A549 (cell line): ENCODE measurements around the gene ROBO1. TPM values are rescaled to one million over a fixed set of nuclear protein-coding genes. Genes with fewer than 3 reads are reported as not detected.

Experiments
- ATAC-seq, 2 experiments: fragments of 200-7000 bp in 1 of 2; fragments of >200 bp in 1 of 2; cut with Nextera tagmentation in 1 of 2; cut with Tn5 transposase in 1 of 2; 3 replicates each; pipeline versions ENCODE4 v1.8.0 to v1.9.1; 2018 to 2020; ENCODE audit warnings: mild to moderate bottlenecking in 1 of 2, moderate library complexity in 1 of 2
- CTCF ChIA-PET: fragments of 300-600 bp; sonication (Branson Sonifier 250); formaldehyde crosslinking; extraction: SDS; loops from one replicate; lab custom pipeline; 2021; ENCODE audit warnings: antibody characterized with exemption, inconsistent platforms; lab: Yijun Ruan, JAX
- POLR2A ChIA-PET: fragments of 350-600 bp; formaldehyde crosslinking; extraction: SDS; loops from one replicate; lab custom pipeline; 2021; ENCODE audit warnings: antibody characterized with exemption, inconsistent platforms; lab: Yijun Ruan, JAX
- DNase-seq, 2 experiments: peaks; one replicate each; pipeline versions ENCODE4 v3.0.0 to v3.0.0-alpha.2; 2011 to 2016; ENCODE audit warnings: low read depth in 1 of 2, low spot score in 1 of 2
- FAIRE-seq: peaks from 2 replicates; lab custom pipeline; 2011; peaks lifted over from hg19 to GRCh38; lab: Jason Lieb, UNC
- H3K27ac ChIP-seq, 2 experiments: fragments of >200 bp; sonication (Bioruptor Twin); formaldehyde crosslinking; 3 replicates each; pipeline ENCODE4 v1.5.1; 2016 to 2017
- H3K4me1 ChIP-seq: fragments of >200 bp; sonication (Bioruptor Twin); formaldehyde crosslinking; 3 replicates; pipeline ENCODE4 v1.6.1; 2016
- H3K4me2 ChIP-seq: fragments of >200 bp; sonication (Bioruptor Twin); formaldehyde crosslinking; 3 replicates; pipeline ENCODE4 v1.6.1; 2016
- H3K4me3 ChIP-seq: fragments of >200 bp; sonication (Bioruptor Twin); formaldehyde crosslinking; 3 replicates; pipeline ENCODE4 v1.5.1; 2016
- H3K9me3 ChIP-seq: fragments of >200 bp; sonication (Bioruptor Twin); formaldehyde crosslinking; 3 replicates; pipeline ENCODE4 v1.6.1; 2016
- CBX8 ChIP-seq: fragments of 200-600 bp; sonication (generic); IDR thresholded peaks from 2 replicates; pipeline ENCODE4 v1.6.1; 2016
- CHD2 ChIP-seq: fragments of 150-350 bp; IDR thresholded peaks from 2 replicates; pipeline ENCODE4 v1.6.1; 2014; ENCODE audit warnings: low read length; ENCODE audit not compliant: partially characterized antibody
- EHMT2 ChIP-seq: fragments of 200-600 bp; sonication (generic); IDR thresholded peaks from 2 replicates; pipeline ENCODE4 v1.6.1; 2016; ENCODE audit warnings: antibody characterized with exemption, low read depth, mild to moderate bottlenecking, moderate library complexity
- EP300 ChIP-seq, 2 experiments: fragments of >200 bp; sonication (Bioruptor Twin); formaldehyde crosslinking; IDR thresholded peaks; 2 replicates in 1 of 2; 3 replicates in 1 of 2; pipeline ENCODE4 v1.6.1; 2016 to 2017
- FOSL2 ChIP-seq, 2 experiments: fragments of 450-650 bp in 1 of 2; fragments of >200 bp in 1 of 2; sonication (Bioruptor Twin) in 1 of 2; formaldehyde crosslinking; IDR thresholded peaks; 2 replicates each; pipeline versions ENCODE4 v1.5.0 to v1.6.1; 2016 to 2020; ENCODE audit warnings: mild to moderate bottlenecking in 1 of 2, moderate library complexity in 1 of 2
- FOXS1 ChIP-seq: fragments of 250-450 bp; sonication (Bioruptor Pico); IDR thresholded peaks from 2 replicates; pipeline ENCODE4 v1.5.0; 2020; ENCODE audit warnings: mild to moderate bottlenecking, moderate library complexity
- HEYL ChIP-seq: fragments of 250-450 bp; sonication (Bioruptor Pico); IDR thresholded peaks from 2 replicates; pipeline ENCODE4 v1.8.0; 2021; ENCODE audit warnings: mild to moderate bottlenecking, moderate library complexity
- HOXB13 ChIP-seq: fragments of 250-450 bp; sonication (Bioruptor Pico); IDR thresholded peaks from 2 replicates; pipeline ENCODE4 v1.5.0; 2020; ENCODE audit warnings: low read depth, mild to moderate bottlenecking, moderate library complexity
- JUN ChIP-seq, 2 experiments: fragments of >200 bp; sonication (Bioruptor Twin); formaldehyde crosslinking; IDR thresholded peaks; 2 replicates in 1 of 2; 3 replicates in 1 of 2; pipeline ENCODE4 v1.6.1; 2016 to 2017
- KDM5A ChIP-seq: fragments of 200-600 bp; sonication (generic); IDR thresholded peaks from 2 replicates; pipeline ENCODE4 v1.6.1; 2016; ENCODE audit warnings: antibody characterized with exemption, mild to moderate bottlenecking
- MAFK ChIP-seq: fragments of 450-650 bp; IDR thresholded peaks from 2 replicates; pipeline ENCODE4 v1.6.1; 2014; ENCODE audit not compliant: partially characterized antibody
- MYC ChIP-seq: IDR thresholded peaks from 2 replicates; pipeline ENCODE4 v1.6.1; 2012; ENCODE audit warnings: mild to moderate bottlenecking, inconsistent platforms, low read length, improper control_type of control experiment, borderline replicate concordance
- NR3C1 ChIP-seq: fragments of >200 bp; sonication (Bioruptor Twin); formaldehyde crosslinking; IDR thresholded peaks from 3 replicates; pipeline ENCODE4 v1.6.1; 2017
- PHF8 ChIP-seq: fragments of 200-600 bp; sonication (generic); IDR thresholded peaks from 2 replicates; pipeline ENCODE4 v1.6.1; 2016; ENCODE audit warnings: low read depth, mild to moderate bottlenecking, antibody characterized with exemption, moderate library complexity, borderline replicate concordance
- RAD21 ChIP-seq, 2 experiments: fragments of >200 bp in 1 of 2; sonication (Bioruptor Twin) in 1 of 2; formaldehyde crosslinking in 1 of 2; IDR thresholded peaks in 1 of 2; conservative IDR thresholded peaks in 1 of 2; 2 replicates in 1 of 2; 3 replicates in 1 of 2; pipeline ENCODE4 v1.6.1; 2012 to 2018; ENCODE audit warnings: inconsistent platforms in 1 of 2
- SMC3 ChIP-seq: fragments of >200 bp; sonication (Bioruptor Twin); formaldehyde crosslinking; IDR thresholded peaks from 3 replicates; pipeline ENCODE4 v1.6.1; 2018; ENCODE audit warnings: inconsistent platforms
- SREBF2 ChIP-seq: fragments of 450-650 bp; IDR thresholded peaks from 2 replicates; pipeline ENCODE4 v1.6.1; 2014; ENCODE audit warnings: mild to moderate bottlenecking, moderate library complexity
- TFCP2L1 ChIP-seq: fragments of 250-450 bp; sonication (Bioruptor Pico); IDR thresholded peaks from 2 replicates; pipeline ENCODE4 v1.5.0; 2021; ENCODE audit warnings: mild to moderate bottlenecking
- TP53 ChIP-seq: fragments of 250-450 bp; sonication (Bioruptor Pico); IDR thresholded peaks from 2 replicates; pipeline ENCODE4 v1.5.0; 2021; ENCODE audit warnings: mild to moderate bottlenecking, moderate library complexity
- ZC3H11A ChIP-seq: fragments of 450-650 bp; IDR thresholded peaks from 2 replicates; pipeline ENCODE4 v1.6.1; 2014; ENCODE audit warnings: antibody characterized with exemption, mild to moderate bottlenecking
- WGBS: methylation state at CpG from one replicate; pipeline ENCODE4 v1.1.6; 2017; ENCODE audit errors: missing lambda C conversion rate; 5-methylcytosine and 5-hydroxymethylcytosine counted together
- polyA plus RNA-seq, 4 experiments: library from polyadenylated mRNA; depleted of rRNA in 3 of 4; stranded (reverse); fragments of >200 nt; fragmentation: RNase III in 1 of 4; extraction: RNeasy Plus Mini Kit Qiagen cat#74134 plus additional on column Dnase treatment in 1 of 4; gene quantifications; 2 replicates in 3 of 4; 3 replicates in 1 of 4; pipeline ENCODE4 v1.2.3, GENCODE V29; 2011 to 2017
- TF ChIP-seq, protein P1 (sequence below): fragments of >200 bp; sonication (Bioruptor Twin); formaldehyde crosslinking; IDR thresholded peaks from 3 replicates; pipeline ENCODE4 v1.5.1; 2016
- TF ChIP-seq, protein P2 (sequence below): fragments of 250-450 bp; sonication (Bioruptor Pico); IDR thresholded peaks from 2 replicates; pipeline ENCODE4 v1.5.0; 2020; ENCODE audit warnings: low read depth, mild to moderate bottlenecking, moderate library complexity
- TF ChIP-seq, protein P3 (sequence below): fragments of >200 bp; sonication (Bioruptor Twin); formaldehyde crosslinking; IDR thresholded peaks from 2 replicates; pipeline ENCODE4 v1.6.1; 2016
- TF ChIP-seq, protein P4 (sequence below): fragments of 150-350 bp; IDR thresholded peaks from 2 replicates; pipeline ENCODE4 v1.6.1; 2014; ENCODE audit warnings: low read depth, mild to moderate bottlenecking, low read length
- TF ChIP-seq, protein P5 (sequence below): IDR thresholded peaks from 2 replicates; pipeline ENCODE4 v1.6.1; 2012

ROBO1 gene
- polyA plus RNA-seq, 2 of the 4 experiments (the other 2 are of a cell fraction): 25.3 to 35.6 TPM

DNA sequence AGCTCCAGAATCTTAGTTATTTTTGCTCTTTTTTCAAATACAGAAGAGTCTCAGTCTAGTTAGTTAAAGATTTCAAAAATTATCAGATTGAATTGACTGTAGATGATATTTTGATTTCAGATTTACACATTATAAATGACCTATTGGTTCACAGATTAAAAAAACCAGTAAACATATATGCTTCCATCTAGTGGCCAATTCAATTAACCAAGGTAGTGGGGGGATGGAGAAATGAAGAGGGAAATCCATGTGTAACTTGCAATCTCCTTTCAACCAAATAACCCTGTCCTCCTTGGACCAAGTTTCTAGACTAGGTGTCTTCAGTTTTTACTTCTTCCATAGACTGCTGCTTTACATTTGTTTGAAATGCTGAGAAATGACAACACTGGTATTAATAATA, 789.8 kb downstream of the ROBO1 start:
- DNase-seq (peak; percentile 15 to 29), ATAC-seq (peak; percentile 54 to 59; a peak in 2 of 6 replicates), FAIRE-seq (no peak)
- Histone ChIP-seq H3K9me3 (no peaks in the 10 kb centered on the region), H3K4me2 (no peak overlapping the region), H3K4me3 (no peak overlapping the region), H3K27ac (no peak overlapping the region), H3K4me1 (peaks cover 14% of the 10 kb centered on the region; the same call in 2 of the 3 replicates)
- ChIA-PET POLR2A (no interaction called here), CTCF (interaction anchor here (0.6 to 2.0 kb wide), 12 partner anchors 9 to 318 kb away, joined by 3 to 8 read pairs (median 3); no protein-coding TSS in a partner anchor)
- TF ChIP-seq, protein P1, sequence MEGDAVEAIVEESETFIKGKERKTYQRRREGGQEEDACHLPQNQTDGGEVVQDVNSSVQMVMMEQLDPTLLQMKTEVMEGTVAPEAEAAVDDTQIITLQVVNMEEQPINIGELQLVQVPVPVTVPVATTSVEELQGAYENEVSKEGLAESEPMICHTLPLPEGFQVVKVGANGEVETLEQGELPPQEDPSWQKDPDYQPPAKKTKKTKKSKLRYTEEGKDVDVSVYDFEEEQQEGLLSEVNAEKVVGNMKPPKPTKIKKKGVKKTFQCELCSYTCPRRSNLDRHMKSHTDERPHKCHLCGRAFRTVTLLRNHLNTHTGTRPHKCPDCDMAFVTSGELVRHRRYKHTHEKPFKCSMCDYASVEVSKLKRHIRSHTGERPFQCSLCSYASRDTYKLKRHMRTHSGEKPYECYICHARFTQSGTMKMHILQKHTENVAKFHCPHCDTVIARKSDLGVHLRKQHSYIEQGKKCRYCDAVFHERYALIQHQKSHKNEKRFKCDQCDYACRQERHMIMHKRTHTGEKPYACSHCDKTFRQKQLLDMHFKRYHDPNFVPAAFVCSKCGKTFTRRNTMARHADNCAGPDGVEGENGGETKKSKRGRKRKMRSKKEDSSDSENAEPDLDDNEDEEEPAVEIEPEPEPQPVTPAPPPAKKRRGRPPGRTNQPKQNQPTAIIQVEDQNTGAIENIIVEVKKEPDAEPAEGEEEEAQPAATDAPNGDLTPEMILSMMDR: peak; percentile 52
- TF ChIP-seq RAD21 (conservative IDR thresholded peaks at IDR 0.05 in 1 of 2, IDR thresholded peaks at IDR 0.05 in 1 of 2) (peak; percentile 54 to 62; a peak in 4 of 5 replicates), MAFK (no peak), SMC3 (peak; percentile 53)

DNA sequence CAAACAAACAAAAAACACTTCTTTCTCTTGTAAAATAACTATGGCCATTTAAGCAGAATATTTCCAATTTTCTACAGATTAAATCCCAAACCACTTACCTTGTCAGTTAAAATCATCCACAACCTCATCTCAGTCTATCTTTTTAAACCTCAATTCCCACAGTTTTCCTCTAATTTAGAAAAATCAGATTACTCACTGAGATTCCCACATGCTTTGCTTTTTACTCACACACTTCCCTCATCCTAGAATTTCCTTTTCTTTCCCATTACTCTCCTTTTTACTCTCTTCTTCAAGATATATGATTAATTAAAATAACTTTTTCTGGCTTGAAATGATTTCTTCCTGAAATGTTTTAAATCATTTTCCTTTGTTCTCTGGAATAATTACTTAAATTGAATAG, 790.7 kb downstream of the ROBO1 start:
- no peak overlapping the region for H3K4me3 ChIP-seq
- ATAC-seq: no peak
- CTCF ChIA-PET: interaction anchor here (1.1 to 2.0 kb wide), 4 partner anchors 46 to 311 kb away, joined by 3 to 8 read pairs (median 4); no protein-coding TSS in a partner anchor
- H3K4me2 ChIP-seq: no peak overlapping the region
- FAIRE-seq: no peak
- POLR2A ChIA-PET: no interaction called here
- no peak for DNase-seq
- TF ChIP-seq KDM5A: no peak
- TF ChIP-seq, protein P2, sequence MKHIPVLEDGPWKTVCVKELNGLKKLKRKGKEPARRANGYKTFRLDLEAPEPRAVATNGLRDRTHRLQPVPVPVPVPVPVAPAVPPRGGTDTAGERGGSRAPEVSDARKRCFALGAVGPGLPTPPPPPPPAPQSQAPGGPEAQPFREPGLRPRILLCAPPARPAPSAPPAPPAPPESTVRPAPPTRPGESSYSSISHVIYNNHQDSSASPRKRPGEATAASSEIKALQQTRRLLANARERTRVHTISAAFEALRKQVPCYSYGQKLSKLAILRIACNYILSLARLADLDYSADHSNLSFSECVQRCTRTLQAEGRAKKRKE (CRISPR knock-in tag): no peak
- TF ChIP-seq FOSL2 (IDR thresholded peaks at IDR 0.05): no peak
- no peak for TF ChIP-seq FOSL2 (CRISPR knock-in tag; IDR thresholded peaks at IDR 0.05)
- TF ChIP-seq MYC: no peak
- no peak for TF ChIP-seq TP53
- no peak for TF ChIP-seq PHF8
- no peak for TF ChIP-seq HEYL
- TF ChIP-seq HOXB13 (CRISPR knock-in tag): no peak
- no peak for TF ChIP-seq JUN (IDR thresholded peaks at IDR 0.05)
- TF ChIP-seq EP300 (IDR thresholded peaks at IDR 0.05): no peak
- TF ChIP-seq SREBF2: no peak
- TF ChIP-seq, protein P3, sequence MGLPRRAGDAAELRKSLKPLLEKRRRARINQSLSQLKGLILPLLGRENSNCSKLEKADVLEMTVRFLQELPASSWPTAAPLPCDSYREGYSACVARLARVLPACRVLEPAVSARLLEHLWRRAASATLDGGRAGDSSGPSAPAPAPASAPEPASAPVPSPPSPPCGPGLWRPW: no peak
- TF ChIP-seq TFCP2L1 (CRISPR knock-in tag): no peak
- TF ChIP-seq ZC3H11A: no peak
- TF ChIP-seq, protein P4, sequence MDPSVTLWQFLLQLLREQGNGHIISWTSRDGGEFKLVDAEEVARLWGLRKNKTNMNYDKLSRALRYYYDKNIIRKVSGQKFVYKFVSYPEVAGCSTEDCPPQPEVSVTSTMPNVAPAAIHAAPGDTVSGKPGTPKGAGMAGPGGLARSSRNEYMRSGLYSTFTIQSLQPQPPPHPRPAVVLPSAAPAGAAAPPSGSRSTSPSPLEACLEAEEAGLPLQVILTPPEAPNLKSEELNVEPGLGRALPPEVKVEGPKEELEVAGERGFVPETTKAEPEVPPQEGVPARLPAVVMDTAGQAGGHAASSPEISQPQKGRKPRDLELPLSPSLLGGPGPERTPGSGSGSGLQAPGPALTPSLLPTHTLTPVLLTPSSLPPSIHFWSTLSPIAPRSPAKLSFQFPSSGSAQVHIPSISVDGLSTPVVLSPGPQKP: no peak
- peaks cover 14% of the 10 kb centered on the region; the same call in 2 of the 3 replicates for H3K4me1 ChIP-seq
- no peaks in the 10 kb centered on the region for H3K9me3 ChIP-seq
- no peak overlapping the region for H3K27ac ChIP-seq

DNA sequence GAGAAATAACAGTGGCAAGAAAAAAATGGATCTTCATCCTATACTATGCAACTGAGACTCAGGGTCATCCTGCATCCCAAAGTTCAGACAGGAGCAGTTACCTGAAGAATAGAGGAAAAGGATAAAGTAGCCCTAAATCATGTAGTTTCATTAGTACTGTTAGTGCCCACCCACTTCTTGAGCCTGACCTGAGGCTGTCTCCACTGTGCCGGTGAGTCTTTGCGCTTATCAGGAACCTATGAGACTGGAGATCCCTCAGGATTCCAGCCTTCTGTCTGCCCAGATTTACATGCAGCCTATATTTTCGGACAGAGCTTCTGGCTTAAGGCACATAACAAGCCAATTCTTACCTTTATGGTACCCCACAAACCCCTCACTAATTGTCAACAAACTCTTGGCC, 791.6 kb downstream of the ROBO1 start:
- FAIRE-seq: no peak

More for the DNA sequence above, 791.6 kb downstream of the ROBO1 start:
- H3K4me3 ChIP-seq: no peak overlapping the region
- WGBS: 67% methylated on average over 3 of the region's 3 CpGs
- H3K4me1 ChIP-seq: peaks cover 14% of the 10 kb centered on the region; the same call in 2 of the 3 replicates
- H3K4me2 ChIP-seq: no peak overlapping the region
- TF ChIP-seq MAFK (no peak), CHD2 (no peak), FOXS1 (CRISPR knock-in tag) (no peak), EHMT2 (no peak), CBX8 (no peak), NR3C1 (no peak), TP53 (no peak), FOSL2 (IDR thresholded peaks at IDR 0.05) (no peak), FOSL2 (CRISPR knock-in tag; IDR thresholded peaks at IDR 0.05) (no peak)
- TF ChIP-seq, protein P2 (CRISPR knock-in tag): no peak
- TF ChIP-seq, protein P3: no peak
- TF ChIP-seq, protein P5, sequence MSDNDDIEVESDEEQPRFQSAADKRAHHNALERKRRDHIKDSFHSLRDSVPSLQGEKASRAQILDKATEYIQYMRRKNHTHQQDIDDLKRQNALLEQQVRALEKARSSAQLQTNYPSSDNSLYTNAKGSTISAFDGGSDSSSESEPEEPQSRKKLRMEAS: no peak
- DNase-seq (no peak), ATAC-seq (peak in 1 of 2 experiments; percentile 42; a peak in 2 of 6 replicates)
- ChIA-PET CTCF (interaction anchor here (1.7 kb wide), 1 partner anchor 94 kb away, joined by 4 read pairs; no protein-coding TSS in a partner anchor), POLR2A (no interaction called here)
- H3K27ac ChIP-seq: peak overlapping the region in 1 of 2 experiments; percentile 37; a peak in 2 of 6 replicates
- no peaks in the 10 kb centered on the region for H3K9me3 ChIP-seq
